ENCODE results near the gene RIPK1. TPM values are rescaled to one million over a fixed set of nuclear protein-coding genes. Genes with fewer than 3 reads are reported as not detected.
"Not testable (repeated sequence)": the region's sequence is repeated elsewhere in the genome, so short reads cannot be mapped to it uniquely, and the experiment has no call there.

The RIPK1 gene
- total RNA-seq = 10 to 100 TPM; 26.2 to 33.5 (median 29.0) TPM

DNA sequence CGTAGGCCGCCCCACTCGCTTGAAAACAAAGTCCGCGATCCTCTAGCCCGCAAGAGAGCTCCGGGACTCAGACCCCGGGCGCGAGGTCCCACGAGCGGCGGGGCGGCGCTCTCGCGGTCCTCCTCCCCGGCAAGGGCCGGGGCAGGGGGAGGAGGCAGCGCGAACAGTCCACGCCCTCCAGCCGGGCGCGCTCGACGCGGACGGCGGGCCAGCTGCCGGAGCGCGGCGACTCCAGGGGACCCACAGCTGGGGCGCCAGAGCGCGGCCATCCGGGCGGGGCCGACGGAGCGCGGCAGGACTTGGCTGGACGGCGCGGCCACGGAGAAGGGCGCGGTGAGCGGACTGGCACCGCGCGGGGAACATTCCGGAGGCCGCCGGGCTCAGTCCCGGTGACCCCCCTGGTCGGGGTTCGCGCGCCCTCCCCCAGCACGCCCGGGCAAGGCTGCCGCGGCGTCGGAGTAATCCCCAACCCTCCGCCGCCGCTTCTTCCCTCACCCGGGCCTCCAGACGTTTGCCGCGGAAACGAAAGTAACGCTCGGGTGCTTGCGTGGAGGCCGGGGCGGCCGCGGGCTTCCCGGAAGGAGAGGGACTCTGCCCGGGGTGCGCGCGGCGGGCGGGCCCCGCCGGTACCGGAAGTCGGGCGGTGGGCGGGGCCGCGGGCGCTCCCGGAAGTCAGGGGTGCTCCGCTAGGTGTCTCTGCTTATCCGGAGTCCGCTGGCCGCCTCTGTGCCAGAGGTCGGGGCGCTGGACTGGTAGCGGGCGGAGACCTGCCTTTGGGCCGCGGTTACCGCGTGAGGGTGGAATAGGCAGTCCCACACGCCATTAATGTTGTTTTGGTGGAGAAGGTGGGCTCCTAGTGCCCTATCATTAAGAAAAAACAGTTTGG, at the start of gene RIPK1:
RIPK1 (plus strand) TSS at position 166 of the 886 bp plus-strand sequence. CDS start 8,330 bp downstream, outside the sequence.
- H3K9me3 ChIP-seq = no peaks in the 10 kb centered on the region
- intact Hi-C loops (cut with DNase I) = loop anchor here (5.0 kb wide), 1 partner anchor 71 kb away; the partner anchor contains the start of gene NQO2
- TF ChIP-seq, protein P1, sequence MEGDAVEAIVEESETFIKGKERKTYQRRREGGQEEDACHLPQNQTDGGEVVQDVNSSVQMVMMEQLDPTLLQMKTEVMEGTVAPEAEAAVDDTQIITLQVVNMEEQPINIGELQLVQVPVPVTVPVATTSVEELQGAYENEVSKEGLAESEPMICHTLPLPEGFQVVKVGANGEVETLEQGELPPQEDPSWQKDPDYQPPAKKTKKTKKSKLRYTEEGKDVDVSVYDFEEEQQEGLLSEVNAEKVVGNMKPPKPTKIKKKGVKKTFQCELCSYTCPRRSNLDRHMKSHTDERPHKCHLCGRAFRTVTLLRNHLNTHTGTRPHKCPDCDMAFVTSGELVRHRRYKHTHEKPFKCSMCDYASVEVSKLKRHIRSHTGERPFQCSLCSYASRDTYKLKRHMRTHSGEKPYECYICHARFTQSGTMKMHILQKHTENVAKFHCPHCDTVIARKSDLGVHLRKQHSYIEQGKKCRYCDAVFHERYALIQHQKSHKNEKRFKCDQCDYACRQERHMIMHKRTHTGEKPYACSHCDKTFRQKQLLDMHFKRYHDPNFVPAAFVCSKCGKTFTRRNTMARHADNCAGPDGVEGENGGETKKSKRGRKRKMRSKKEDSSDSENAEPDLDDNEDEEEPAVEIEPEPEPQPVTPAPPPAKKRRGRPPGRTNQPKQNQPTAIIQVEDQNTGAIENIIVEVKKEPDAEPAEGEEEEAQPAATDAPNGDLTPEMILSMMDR (IDR thresholded peaks at IDR 0.05) = peak in 3 of 6 experiments; percentile 27 to 37 (median 28)
- TF ChIP-seq POLR2A (IDR thresholded peaks at IDR 0.05) = peak; percentile 71 to 93
- peak within 1 kb of the TSS; percentile 72 to 95 (median 93) for H3K4me3 ChIP-seq (replicated peaks in 1 of 3)
- DNase-seq = peak; percentile 94 to 95
- no peaks in the 10 kb centered on the region for H3K27me3 ChIP-seq
- H3K36me3 ChIP-seq = no peaks in the 10 kb centered on the region
- H3K27ac ChIP-seq = peak within 1 kb of the TSS; percentile 96 to 100 (median 98)
- H3K4me1 ChIP-seq = peaks cover 28 to 36% of the 10 kb centered on the region in 2 donors
- WGBS, 2 donors = 0% methylated on average over 19 to 25 of the region's 112 CpGs

DNA sequence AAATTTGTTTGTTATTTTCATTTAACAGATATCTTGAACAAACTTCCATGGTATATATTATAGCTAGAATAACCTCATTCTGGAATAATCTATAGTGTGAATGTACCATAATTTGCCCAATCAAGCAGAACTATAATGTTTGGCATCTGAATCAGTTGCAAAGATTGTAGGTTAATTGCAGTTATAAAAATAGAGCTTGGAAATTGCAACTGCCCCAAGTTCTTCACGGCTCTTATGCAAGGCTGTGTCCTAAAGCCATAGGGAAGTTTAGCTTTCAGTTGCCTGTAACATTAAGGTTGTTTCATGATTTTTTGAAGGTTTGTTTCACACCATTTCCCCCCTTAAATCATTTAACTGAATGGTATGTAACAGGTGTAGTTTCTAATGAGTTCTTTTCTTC, 49.2 kb upstream of the RIPK1 start:
- peaks cover 10 to 14% of the 10 kb centered on the region in 2 donors for H3K36me3 ChIP-seq
- intact Hi-C loops (cut with DNase I) = no loop called here

DNA sequence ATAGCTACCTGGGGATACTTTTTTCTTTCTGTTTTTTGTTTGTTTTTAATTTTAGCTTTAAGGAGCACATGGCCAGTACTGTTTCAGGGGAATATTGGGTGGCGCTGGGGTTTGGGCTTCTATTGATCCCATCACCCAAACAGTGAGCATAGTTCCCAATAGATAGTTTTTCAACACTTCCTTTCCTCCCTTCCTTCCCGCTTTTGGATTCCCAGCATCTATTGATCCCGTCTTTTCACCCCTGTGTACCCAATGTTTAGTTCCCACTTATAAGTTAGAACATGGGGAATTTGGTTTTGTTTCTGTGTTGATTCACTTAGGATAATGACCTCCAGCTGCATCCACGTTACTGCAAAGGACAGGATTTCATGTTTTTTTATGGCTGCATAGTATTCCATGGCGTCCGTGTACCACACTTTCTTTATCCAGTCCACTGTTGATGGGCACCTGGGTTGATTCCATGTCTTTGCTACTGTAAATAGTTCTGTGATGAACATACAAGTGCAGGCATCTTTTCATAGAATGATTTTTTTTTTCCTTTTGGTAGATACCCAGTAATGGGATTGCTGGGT, 48.5 kb upstream of the RIPK1 start:
- peaks cover 8 to 10% of the 10 kb centered on the region in 2 donors for H3K36me3 ChIP-seq

More for the DNA sequence above, 49.2 kb upstream of the RIPK1 start:
- Histone ChIP-seq H3K4me1 (peaks cover 2 to 8% of the 10 kb centered on the region in 2 donors), H3K9me3 (no peaks in the 10 kb centered on the region), H3K4me3 (replicated peaks in 1 of 3) (no peak overlapping the region), H3K27ac (no peak overlapping the region), H3K27me3 (no peaks in the 10 kb centered on the region)
- DNase-seq = no peak
- TF ChIP-seq, protein P1 (IDR thresholded peaks at IDR 0.05) = no peak
- no peak for TF ChIP-seq POLR2A (IDR thresholded peaks at IDR 0.05)
- WGBS, 2 donors = 83 to 86% methylated on average over 1 of the region's 1 CpG

DNA sequence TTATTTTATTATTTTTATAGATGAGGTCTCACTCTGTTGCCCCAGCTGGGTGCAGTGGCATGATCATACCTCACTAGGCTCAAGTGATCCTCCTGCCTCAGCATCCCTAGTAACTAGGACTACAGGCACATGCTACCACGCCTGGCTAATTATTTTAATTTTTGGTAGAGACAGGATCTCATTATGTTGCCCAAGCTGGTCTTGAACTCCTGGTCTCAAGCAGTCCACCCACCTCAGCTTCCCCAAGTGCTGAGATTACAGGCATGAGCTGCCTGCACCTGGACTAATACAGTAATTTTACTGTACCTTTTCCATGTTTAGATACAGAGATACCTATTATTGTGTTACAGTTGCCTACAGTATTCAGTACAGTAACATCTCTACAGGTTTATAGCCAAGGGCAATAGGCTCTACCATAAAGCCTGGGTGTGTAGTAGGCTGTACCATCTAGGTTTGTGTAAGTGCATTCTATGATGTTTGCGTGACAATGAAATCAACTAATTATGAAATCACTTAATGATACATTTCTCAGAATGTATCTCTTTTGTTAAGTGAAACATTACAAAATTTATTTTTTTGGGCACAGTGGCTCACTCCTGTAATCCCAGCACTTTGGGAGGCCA, 47.2 kb upstream of the RIPK1 start:
- H3K27ac ChIP-seq; H3K4me3 ChIP-seq (replicated peaks in 1 of 3); H3K36me3 ChIP-seq; H3K27me3 ChIP-seq; intact Hi-C loops (cut with DNase I); H3K9me3 ChIP-seq; DNase-seq: not testable (repeated sequence)
- 96 to 98% methylated on average over 2 of the region's 2 CpGs for WGBS, 2 donors
- H3K4me1 ChIP-seq = peaks cover 9 to 18% of the 10 kb centered on the region in 2 donors

More for the DNA sequence above, 48.5 kb upstream of the RIPK1 start:
- H3K27me3 ChIP-seq = no peaks in the 10 kb centered on the region
- no peak for TF ChIP-seq POLR2A (IDR thresholded peaks at IDR 0.05)
- TF ChIP-seq, protein P1 (IDR thresholded peaks at IDR 0.05) = no peak
- H3K4me1 ChIP-seq = peaks cover 9 to 15% of the 10 kb centered on the region in 2 donors
- no peak overlapping the region for H3K27ac ChIP-seq
- no peak for DNase-seq
- intact Hi-C loops (cut with DNase I) = no loop called here
- no peak overlapping the region for H3K4me3 ChIP-seq (replicated peaks in 1 of 3)
- no peaks in the 10 kb centered on the region for H3K9me3 ChIP-seq
- WGBS, 2 donors = 94 to 95% methylated on average over 6 of the region's 6 CpGs

All from thyroid gland (tissue), 4 donors.